Measurements from ENCODE around the gene STK39. TPM values are rescaled to one million over a fixed set of nuclear protein-coding genes. Genes with fewer than 3 reads are reported as not detected.

STK39 gene
- total RNA-seq, 4 donors from 2014 or later: 17.4 to 27.6 (median 20.6) TPM

GRCh38 chr2:168237741-168238140, 9.7 kb downstream of the STK39 start:
- H3K9me3 ChIP-seq: no peaks in the 10 kb centered on the region
- intact Hi-C loops (cut with DNase I): no loop called here
- H3K4me1 ChIP-seq: peaks cover 5 to 59% (median 9%) of the 10 kb centered on the region in 3 donors

DNA sequence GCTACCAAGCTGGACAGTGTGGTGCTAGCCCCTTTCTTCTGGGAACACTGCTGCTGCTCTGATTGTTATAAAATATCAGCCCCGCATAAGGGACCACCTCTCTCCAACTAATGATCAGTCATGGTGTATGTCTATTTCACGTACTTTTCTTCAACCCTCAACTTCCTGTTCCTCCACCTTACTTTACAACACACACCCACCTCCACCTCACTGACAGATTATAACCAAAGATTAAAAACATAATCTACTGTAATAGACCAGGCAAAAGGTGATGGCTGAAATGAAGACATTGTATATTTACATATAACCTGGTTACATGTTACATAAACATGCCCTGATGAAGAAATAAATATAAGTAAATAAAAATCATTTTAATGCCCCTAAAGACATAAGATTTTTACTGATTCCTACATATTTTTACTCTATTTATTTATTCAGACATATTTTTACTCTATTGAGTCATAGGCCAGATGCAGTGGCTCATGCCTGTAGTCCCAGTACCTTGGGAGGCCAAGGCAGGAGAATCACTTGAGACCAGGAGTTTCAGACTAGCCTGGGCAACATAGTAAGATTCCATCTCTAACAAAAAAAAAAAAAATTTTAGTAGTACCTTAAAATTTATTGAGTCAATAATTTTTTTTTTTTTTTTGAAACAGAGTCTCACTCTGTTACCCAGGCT, 12.8 kb downstream of the STK39 start:
- Histone ChIP-seq H3K9me3 (no peaks in the 10 kb centered on the region), H3K4me3 (no peak overlapping the region), H3K27ac (peak overlapping the region in 1 of 4 donors; percentile 33), H3K4me1 (peaks cover 0 to 33% (median 0%) of the 10 kb centered on the region in 3 donors), H3K36me3 (peaks cover 0 to 8% (median 0%) of the 10 kb centered on the region in 3 donors), H3K27me3 (no peaks in the 10 kb centered on the region)
- intact Hi-C loops (cut with DNase I): no loop called here
- DNase-seq: no peak
- TF ChIP-seq, protein P1, sequence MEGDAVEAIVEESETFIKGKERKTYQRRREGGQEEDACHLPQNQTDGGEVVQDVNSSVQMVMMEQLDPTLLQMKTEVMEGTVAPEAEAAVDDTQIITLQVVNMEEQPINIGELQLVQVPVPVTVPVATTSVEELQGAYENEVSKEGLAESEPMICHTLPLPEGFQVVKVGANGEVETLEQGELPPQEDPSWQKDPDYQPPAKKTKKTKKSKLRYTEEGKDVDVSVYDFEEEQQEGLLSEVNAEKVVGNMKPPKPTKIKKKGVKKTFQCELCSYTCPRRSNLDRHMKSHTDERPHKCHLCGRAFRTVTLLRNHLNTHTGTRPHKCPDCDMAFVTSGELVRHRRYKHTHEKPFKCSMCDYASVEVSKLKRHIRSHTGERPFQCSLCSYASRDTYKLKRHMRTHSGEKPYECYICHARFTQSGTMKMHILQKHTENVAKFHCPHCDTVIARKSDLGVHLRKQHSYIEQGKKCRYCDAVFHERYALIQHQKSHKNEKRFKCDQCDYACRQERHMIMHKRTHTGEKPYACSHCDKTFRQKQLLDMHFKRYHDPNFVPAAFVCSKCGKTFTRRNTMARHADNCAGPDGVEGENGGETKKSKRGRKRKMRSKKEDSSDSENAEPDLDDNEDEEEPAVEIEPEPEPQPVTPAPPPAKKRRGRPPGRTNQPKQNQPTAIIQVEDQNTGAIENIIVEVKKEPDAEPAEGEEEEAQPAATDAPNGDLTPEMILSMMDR (IDR thresholded peaks at IDR 0.05): no peak
- no peak for TF ChIP-seq POLR2A (IDR thresholded peaks at IDR 0.05)
- 84 to 90% methylated on average over 2 of the region's 2 CpGs for WGBS, 2 donors

More at GRCh38 chr2:168237741-168238140, 9.7 kb downstream of the STK39 start:
- no peak overlapping the region for H3K4me3 ChIP-seq
- no peak overlapping the region for H3K27ac ChIP-seq
- DNase-seq: no peak
- H3K36me3 ChIP-seq: no peaks in the 10 kb centered on the region
- 14 to 64% methylated on average over 1 of the region's 1 CpG for WGBS, 2 donors
- no peaks in the 10 kb centered on the region for H3K27me3 ChIP-seq
- TF ChIP-seq, protein P1 (IDR thresholded peaks at IDR 0.05): no peak
- no peak for TF ChIP-seq POLR2A (IDR thresholded peaks at IDR 0.05)

- H3K27me3 ChIP-seq: no peaks in the 10 kb centered on the region
- peaks cover 0 to 27% (median 0%) of the 10 kb centered on the region in 3 donors for H3K4me1 ChIP-seq
- H3K9me3 ChIP-seq: no peaks in the 10 kb centered on the region
- H3K4me3 ChIP-seq: no peak overlapping the region
- H3K27ac ChIP-seq: peak overlapping the region in 1 of 4 donors; percentile 33
- 86 to 95% methylated on average over 5 of the region's 5 CpGs for WGBS, 2 donors
- no peak for DNase-seq
- TF ChIP-seq, protein P1 (IDR thresholded peaks at IDR 0.05): no peak
- TF ChIP-seq POLR2A (IDR thresholded peaks at IDR 0.05): no peak
- H3K36me3 ChIP-seq: peaks cover 0 to 8% (median 0%) of the 10 kb centered on the region in 3 donors
- intact Hi-C loops (cut with DNase I): no loop called here
Observed at GRCh38 chr2:168233726-168234406, 13.5 kb downstream of the STK39 start.

DNA sequence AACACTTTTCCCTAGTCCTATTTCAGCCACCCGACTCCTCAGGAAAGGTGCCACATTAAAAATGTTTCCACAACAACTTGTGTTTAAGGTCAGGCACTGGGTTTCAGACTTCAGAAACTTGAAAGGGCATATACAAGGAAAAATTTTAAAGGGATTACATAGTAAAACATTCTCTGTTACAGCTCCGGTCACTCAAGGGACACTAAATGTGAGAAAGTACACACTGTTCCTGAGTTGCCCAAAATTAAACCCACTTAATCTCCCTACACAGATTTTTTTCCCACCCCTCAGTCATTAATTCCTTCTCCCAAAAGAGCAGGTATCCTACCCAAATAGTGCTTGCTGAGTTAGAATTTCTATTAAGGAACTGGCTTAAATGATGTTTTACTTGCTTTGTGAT, 14.2 kb downstream of the STK39 start:
- no peak overlapping the region for H3K4me3 ChIP-seq
- TF ChIP-seq, protein P1 (IDR thresholded peaks at IDR 0.05): no peak
- no peak for TF ChIP-seq POLR2A (IDR thresholded peaks at IDR 0.05)
- no peaks in the 10 kb centered on the region for H3K9me3 ChIP-seq
- intact Hi-C loops (cut with DNase I): no loop called here
- no peaks in the 10 kb centered on the region for H3K27me3 ChIP-seq
- peaks cover 0 to 26% (median 0%) of the 10 kb centered on the region in 3 donors for H3K4me1 ChIP-seq
- WGBS, 2 donors: 85 to 86% methylated on average over 2 of the region's 2 CpGs
- no peak for DNase-seq
- H3K27ac ChIP-seq: peak overlapping the region in 1 of 4 donors; percentile 33
- peaks cover 0 to 8% (median 0%) of the 10 kb centered on the region in 3 donors for H3K36me3 ChIP-seq

GRCh38 chr2:168231609-168232241, 15.7 kb downstream of the STK39 start:
- Histone ChIP-seq H3K27ac (no peak overlapping the region), H3K4me1 (peaks cover 0 to 21% (median 0%) of the 10 kb centered on the region in 3 donors), H3K4me3 (no peak overlapping the region), H3K9me3 (no peaks in the 10 kb centered on the region), H3K27me3 (no peaks in the 10 kb centered on the region), H3K36me3 (peaks cover 0 to 8% (median 0%) of the 10 kb centered on the region in 3 donors)
- TF ChIP-seq, protein P1 (IDR thresholded peaks at IDR 0.05): no peak
- no peak for TF ChIP-seq POLR2A (IDR thresholded peaks at IDR 0.05)
- no peak for DNase-seq
- intact Hi-C loops (cut with DNase I): no loop called here
- WGBS, 2 donors: 84 to 85% methylated on average over 7 of the region's 7 CpGs
